NCI-H345 treated with DMSO at 0.1 percent for 48 hours (cell line): Measurements from ENCODE around the gene MRGPRF.
"Not testable (repeated sequence)": the region's sequence is repeated elsewhere in the genome, so short reads cannot be mapped to it uniquely, and the experiment has no call there.

Source experiments
- DNase-seq: peaks from one replicate; lab custom pipeline; 2025; ENCODE audit not compliant: unreplicated experiment; lab: John Stamatoyannopoulos, UW

Gene MRGPRF

DNA sequence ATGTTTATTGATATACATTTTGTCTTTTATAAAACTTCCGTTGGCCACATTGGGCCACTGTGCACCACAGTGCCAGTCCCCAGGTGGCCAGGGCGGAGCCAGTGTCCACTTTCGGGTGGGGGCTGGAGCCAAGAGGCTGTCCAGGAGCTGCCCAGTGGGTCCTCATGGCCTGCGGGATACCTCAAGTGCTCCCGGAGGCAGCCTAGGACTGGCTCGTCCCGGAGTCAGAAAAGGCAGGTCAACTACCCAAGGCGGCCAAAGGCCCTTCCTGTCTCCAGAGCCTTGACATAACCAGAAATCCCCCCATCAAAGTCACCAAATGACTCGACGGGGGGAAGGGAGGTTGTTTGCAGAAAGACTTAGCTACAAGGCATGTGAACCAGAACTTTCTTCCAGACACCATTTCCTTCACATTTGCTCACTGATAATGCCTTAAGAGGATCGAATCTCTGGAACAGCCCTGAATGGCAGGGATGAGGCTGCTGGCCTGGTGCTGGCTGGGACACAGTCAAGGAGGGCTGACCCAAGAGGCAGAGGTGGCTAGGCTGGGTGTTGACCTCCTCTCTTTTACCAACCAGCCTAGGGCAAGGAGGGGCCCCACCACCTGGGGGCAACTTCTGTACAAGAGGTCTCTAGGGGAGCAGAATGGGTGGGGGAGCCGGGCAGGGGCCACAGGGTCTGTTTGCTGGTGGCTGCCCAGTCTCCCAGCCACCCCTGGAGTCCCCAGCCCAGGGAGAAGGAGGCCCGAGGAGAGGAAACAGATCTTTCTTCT is 8.4 kb downstream of the MRGPRF start:
- DNase-seq = no peak

DNA sequence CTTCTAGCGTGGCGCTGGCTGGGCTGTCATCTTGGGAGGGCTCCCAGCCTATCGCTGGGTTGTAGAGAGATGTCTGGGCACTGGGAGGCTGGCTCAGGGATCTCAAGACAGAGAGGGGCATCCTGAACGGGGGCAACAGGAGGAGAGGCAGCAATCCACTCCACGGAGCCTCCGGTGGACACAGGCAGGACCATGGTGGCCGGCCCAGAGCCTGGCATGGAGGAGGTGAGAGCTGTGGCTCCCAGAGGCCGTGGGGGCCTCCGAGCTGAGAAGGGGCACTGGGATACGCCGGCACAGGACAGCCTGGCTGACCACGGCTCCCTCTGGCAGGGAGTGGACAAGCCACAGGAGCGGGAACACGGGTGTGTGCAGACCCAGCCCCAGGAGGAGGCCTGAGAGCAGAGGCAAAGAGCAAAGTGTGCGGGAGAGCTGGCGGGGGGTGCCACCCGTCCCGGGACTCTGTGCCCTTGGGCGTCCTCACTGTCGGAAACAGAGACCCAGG is 9.1 kb downstream of the MRGPRF start:
- no peak for DNase-seq

DNA sequence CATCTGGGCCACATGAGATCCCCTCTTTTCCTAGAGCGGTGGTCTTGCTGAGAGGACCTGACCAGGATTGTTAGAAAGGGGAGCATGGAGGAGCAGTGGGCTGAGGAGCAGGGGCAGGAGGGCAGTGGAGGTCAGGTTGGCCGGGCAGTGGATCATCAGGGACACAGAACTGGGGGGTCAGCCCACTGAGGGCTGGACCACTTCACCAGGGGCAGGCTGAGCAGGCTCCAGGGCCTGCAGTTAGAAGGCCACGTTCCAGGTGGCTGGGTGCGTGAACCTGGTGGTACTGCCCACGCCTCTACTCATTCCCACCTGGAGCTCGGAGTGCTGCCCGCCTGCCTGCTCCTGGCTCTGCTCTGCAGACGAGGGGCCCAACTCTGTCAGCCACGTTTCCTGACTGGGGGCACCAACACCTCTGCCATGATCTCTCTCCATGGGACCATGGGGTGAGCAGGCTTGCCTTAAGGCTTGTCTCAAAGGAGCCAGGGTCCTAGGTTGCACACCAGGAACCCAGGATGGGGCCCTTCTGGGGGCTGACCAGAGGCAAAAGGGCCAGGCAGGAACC is 9.7 kb downstream of the MRGPRF start:
- no peak for DNase-seq

DNA sequence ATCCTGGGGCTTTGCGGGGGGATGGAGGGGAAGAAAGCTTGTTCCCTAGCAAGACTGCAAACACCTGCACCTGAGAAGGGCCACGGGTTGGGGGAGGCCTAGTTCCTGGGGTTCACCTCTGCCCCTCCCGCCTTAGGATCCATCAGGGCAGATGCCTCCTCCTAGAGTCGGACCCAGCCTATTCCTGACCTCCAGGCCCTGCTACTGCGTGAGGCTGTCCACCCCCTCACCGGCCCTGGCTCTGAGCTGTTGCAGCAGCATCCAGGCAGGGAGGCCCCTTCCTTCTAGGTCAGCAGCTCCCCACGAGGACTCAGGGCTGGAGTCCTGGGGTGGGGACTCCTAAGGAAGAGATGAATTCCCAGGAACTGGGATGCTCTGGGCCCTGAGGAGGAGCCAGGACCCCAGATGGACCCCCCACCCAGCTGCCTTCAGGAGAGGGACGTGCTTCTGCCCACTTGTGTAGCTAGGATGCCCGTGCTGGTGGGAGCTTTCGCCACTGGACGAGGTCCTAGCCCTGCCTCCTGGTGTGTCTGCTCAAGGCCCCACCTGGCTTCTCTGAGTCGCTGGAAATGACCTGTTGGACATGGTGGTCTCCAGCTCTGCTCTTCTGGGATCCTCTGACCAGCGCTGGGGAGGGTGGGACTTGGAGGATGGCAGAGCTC is 10.3 kb downstream of the MRGPRF start:
- no peak for DNase-seq

DNA sequence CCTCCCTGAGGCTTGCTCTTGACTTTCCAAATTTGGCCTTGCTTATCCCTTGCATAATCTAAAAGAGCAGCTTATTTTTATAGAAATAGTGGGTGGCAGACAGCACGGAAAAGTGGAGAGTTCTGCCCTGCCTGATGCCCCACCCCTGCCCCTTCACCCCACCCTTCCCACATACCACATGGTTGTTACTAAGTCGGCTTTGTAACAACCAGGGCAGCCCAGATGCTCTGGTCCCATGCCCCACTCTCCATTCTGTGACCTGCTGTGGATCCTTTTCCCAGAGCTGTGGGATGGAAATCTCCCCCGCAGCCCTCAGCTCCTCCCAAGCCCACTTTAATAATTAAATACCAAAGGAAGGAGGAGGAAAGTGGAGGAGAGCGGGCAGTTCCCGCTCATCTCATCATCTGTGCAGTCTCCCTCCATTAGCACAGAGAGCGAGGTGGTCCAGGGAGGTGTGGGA is 10.9 kb downstream of the MRGPRF start:
- no peak for DNase-seq

DNA sequence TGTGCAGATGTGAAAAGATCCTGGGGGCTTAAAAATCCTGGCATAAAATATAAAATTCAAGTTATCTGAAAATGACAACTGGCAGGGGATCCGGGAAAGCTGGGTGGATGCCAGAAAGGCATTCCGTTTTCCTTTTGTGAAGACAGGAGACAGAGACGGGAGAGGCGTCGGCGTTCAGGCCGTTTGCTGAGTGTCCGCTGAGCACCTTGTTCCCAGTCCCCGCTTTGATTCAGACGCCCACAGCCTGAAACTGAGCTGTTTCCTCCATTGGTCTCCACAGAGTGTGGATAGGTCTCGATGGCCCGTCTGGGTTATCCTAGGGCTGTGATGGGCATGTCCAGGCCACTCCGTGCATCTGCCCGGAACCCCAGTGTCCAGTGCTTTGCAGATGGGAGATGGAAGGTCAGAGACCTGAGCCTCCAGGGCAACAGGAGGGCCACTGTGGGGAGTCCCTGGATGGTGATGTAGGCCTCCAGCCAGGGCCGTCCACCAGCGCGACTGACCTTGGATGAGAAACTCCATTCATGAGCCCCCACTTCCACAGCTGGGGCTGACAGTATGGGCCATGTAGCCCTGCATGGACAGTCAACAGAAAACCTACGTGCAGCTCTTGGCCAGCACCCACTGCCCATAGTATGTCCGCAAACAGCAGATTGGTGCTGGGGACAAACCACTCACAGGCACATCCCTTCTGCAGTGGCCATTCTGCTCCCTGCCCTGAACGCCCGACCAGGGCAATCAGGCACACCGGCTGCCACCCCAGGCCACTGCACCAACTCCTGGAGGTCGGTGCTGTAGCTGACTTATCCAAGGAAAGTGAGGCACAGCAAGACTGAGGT is 11.6 kb downstream of the MRGPRF start:
- no peak for DNase-seq

DNA sequence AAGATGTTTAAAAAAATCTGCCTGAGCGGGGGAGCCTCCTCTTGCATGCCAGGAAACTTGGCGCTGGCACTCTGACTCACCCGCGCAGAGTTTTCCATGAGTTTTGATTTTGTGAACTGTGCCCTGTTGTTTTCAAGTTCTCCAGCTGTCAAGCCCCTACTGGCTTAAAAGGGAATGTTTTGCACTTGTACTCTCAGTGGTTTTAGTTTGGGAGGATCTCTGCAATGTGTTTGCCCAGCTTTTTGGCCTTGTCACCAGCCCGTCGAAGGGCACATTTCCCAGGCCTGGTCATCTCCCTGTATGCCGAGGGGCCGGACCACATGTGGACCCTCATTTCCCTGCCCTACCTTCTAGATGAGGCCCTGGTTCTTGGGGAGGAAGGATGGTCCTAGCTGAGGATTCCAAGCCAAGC is 12.2 kb downstream of the MRGPRF start:
- DNase-seq = no peak

DNA sequence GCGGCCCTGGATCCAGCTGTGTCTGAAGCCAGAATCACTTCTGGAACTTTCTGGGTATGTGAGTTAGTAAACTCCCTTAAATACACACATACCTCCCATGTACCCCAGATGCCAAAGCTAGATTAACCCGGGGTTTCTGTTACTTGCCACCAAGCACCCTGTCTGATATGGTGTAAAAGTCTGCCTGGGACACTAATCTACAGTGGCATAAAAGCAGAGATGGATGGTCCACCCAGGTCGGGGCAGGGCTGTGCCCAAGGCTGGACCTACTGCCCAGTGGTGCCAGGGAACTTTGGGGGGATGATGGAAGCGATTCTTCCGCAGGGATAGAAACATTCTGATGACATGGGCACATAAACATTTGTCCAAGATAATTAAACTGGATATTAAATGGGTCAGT is 12.7 kb downstream of the MRGPRF start:
- no peak for DNase-seq

DNA sequence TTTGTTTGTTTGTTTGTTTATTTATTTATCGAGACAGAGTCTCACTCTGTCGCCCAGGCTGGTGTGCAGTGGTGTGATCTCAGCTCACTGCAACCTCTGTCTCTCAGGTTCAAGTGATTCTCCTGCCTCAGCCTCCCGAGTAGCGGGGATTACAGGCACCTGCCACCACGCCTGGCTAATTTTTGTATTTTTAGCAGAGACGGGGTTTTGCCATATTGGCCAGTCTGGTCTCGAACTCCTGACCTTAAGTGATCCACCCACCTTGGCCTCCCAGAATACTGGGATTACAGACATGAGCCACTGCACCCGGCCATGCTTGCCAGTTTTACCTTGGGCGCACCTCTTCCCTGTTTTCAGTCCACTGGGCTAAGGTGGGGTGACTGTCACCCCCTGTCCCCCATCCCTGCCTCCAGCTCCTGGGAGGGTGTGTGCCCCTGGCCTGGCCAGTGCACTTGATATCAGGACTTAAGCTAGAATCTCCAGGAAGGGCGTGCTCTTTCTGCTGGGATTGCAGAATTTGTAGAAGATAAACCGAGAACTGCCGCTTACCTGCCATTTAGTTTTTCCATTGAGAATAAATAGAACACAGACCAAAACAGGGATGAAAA is 13.2 kb downstream of the MRGPRF start:
- DNase-seq = not testable (repeated sequence)

DNA sequence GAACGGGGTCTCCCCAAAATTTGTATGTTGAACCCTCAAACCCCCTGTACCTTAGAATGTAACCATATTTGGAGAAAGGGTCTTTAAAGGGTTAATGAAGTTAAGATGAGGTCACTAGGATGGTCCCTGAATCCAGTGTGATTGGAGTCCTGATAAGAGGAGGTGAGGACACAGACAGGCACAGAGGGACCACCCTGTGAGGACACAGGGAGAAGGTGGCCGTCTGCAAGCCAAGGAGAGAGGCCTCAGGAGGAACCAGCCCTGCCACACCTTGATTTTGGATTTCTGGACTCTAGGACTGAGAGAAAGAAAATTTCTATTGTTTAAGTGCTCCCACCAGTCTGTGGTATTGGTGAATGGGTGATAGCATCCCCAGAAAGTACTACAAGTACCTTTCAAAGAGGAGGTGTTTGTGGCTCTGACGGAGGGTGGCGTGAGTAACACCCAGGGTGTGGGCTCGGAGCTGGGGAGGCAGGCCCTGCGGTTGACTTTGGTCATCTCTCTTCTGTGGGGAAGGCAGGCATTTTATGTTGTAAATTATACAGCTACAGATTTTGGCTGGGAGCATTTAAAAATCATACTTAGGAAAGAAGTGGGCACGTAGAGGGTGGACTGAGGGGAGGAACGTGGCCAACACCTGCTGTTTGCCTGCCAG is 13.8 kb downstream of the MRGPRF start:
- no peak for DNase-seq

DNA sequence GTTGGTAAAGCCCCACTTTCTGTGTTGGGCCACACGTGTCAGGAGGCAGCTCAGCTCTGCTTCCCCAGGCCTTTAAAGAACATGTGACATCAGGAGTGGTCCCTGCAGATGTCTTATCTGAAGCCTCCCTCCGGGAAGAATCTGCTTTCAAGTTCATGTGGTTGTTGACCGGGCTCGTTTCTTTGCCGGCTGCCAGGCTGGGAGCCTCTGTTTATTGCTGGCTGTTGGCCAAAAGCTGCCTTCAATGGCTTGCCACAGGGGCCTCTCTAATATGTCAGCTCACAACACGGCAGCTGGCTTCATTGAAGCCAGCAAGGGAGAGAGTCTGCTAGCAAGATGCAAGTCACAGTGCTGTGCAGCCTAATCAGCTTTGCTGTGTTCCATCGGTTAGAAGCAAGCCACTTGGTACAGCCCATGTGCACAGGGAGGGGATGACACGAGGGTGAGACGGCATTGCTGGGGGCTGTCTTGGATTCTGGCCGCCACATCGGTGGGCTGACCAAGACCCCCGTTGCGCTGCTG is 14.6 kb downstream of the MRGPRF start:
- peak; percentile 91 for DNase-seq

DNA sequence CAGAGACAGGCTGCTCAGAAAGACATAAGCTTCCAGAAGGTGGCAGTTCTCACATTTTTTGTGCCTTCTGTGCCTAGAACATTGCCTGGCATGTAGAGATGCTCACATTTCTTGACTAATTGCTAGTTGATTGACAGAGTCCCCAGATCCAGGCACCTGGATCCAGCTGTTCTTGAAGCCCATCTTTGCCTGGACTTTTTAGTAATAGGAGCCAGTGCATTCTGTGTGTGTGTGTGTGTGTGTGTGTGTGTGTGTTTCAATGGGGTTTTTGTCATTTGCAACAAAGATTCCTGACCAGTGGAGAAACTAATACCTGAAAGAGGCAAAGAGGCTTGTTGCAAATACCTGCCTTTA is 15.1 kb downstream of the MRGPRF start:
- no peak for DNase-seq

DNA sequence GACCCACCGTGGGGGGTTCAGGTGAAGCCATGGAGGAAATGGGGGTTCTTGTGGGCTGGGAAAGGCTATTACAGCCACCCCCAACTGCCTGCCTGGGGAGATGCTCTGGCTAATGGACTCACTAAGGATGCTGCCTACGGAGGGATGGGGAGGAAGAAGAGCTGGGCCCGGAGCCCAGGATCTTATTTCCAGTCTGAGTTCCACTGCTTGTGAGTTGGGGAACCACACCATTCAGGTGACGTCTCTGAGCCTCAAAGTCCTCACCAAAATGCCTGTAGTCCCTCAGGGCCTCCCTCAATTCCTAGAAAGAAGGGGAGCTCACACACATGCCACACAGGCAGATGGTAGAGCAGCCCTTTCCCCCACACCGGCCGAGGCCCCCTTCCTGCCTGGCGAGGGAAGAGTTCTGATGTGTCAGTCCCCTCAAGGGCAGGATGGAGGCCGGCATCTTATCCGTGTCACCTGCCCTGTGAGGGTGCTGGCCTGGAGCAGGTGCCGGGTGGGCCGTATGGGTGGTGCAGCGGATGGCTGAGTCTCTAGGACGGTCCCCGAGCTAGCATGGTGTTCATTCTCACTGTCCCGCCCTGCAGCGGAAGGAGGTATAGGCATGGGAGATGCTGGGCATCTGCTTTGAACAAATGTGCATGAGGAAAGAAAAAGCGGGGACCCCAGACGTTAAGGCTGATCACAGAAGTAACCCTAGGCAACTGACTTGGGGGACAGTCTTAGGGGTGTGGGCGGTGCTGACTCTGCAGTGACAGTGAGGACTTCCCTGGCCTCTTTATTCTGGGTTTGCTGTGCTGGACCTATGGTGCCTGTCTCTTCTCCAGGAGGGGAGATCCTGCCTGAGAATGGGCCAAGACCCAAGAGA is 15.7 kb downstream of the MRGPRF start:
- DNase-seq = no peak

DNA sequence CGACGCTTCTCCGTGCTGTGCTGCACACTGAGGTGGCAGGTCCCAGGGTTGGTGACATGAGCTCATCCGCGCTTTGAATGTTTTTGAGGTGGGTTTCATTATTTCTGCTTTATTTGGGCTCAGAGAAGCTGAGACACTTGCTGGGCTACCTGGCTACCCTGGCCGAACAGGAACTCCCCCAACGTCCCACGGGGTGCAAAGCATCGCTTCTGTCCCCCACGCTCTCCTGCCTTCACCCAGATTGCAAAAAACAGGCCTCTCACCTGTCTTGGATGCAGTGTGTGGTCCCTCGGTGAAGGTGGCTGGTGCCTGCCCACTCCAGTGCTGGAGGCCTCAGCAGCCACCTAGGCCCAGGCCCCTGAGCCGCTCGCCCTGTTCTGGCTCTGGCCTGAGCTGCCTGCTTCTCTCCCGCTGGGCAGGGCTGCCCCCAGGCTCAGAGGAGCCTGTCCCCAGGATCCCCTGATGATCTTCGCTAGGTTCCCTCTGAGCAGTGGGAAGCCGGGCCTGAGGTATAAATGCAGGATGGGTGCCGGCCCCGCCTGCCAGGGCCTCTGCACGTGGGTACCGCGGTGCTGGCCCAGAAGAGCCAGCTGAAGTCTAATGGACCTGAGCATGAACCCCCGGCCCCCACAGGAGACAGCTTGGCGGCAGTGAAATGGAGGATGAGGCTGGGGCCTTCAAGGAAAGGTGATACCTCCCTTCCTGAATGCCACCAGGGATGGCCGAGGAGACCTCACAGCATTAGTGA is 16.5 kb downstream of the MRGPRF start:
- no peak for DNase-seq

DNA sequence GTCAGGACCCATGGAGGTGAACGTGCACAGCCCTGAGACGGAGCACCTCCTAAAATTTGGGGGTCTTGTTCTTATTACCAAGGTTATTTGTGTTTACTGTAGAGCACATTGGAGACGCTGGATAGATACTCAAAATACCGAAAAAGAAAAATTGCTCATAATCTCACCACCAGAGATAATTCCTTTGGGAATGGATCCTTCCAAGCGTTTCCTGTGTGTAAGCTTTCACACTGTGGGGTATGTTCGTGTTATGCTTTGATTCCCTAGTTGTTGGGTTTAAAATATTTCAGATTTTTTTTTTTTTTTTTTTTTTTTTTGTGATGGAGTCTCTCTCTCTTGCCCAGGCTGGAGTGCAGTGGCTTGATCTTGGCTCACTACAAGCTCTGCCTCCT is 18.2 kb downstream of the MRGPRF start:
- DNase-seq = no peak

DNA sequence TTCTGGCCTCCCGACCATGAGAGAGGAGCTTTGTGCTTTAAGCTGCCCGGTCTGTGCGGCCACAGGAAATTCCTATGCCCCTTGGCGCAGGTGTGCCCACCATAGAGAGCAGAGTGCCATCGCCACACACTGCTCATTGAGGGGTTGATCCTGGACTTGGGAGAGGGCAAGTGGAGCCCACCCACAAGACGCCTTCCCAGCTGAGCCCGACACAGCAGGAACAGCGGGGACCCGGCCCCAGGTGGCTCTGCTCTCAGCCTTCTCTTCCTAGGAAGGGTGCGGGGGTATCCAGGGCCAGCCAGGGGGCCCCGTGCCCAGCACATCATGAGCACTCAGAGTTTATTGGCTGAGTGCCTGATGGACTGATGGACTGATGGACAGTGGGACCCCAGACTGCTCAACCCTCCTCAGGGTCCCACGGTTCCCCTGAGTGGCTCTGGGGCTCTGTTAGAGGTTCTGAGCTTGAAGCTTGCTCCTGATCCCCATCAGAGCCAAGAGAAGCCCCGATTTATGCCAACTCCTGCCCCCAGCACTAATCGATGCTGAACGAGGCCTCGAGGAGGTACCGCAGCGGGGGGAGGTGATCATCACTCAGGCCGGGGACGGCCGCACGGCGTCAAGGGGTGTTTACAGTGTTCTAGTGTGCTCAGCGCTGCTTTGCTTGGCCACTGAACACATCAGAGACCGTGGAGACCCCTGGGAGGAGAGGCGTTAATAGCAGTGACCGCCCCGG is 18.7 kb downstream of the MRGPRF start:
- no peak for DNase-seq

DNA sequence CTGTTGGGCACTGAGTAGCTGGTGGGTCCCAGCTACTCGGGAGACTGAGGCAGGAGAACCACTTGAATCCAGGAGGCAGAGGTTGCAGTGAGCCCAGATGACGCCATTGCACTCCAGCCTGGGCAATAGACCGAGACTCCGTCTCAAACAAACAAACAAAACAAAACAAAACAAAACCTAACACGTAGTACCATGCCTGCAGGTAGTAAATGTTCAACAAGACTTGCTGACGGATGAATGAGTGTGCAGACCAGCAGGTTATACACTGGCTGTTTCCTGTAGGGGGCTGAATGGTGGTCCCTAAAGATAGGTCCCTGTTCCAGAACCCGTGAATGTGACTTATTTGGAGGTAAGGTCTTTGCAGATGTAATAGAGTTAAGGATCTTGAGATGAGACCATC is 19.5 kb downstream of the MRGPRF start:
- no peak for DNase-seq

DNA sequence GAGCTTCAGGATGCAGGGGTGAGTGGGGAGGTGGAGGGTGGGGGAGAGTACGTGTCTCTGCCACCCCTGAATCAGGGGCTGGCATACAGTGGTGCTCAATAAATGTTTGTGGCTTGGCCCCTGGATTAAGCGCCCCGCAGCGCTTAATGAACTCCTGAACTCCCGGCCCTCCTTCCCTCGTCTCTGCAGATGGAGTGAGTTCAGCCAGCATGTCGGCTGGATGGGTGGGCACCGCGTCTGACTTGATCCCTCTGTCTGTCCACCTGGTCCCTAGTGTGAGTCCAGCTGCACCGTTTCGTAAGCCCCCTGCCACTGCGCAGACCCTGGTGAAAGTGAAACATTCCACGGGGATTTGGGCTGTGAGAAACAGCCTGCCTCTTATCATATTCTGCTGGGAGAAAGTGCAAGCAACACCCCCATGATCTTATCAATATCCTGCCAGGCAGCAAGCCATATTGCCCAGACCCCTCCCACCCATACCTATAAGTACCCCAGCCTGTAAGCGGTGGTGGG is 20.2 kb downstream of the MRGPRF start:
- no peak for DNase-seq
